ENCODE measurements around the gene ILF3.

Gene ILF3

GRCh38 chr19:10701955-10702525, 47.9 kb downstream of the ILF3 start:
- DNase-seq: no peak

- DNase-seq: peak; percentile 32 to 58
These were observed 52.8 kb downstream of the ILF3 start for GRCh38 chr19:10706990-10707389.

GRCh38 chr19:10707440-10707839, 53.3 kb downstream of the ILF3 start:
- DNase-seq: no peak

GRCh38 chr19:10708291-10708690, 54.1 kb downstream of the ILF3 start:
- no peak for DNase-seq

- DNase-seq: no peak
These were observed 57.9 kb downstream of the ILF3 start for GRCh38 chr19:10712045-10712444.

GRCh38 chr19:10712754-10713153, 58.6 kb downstream of the ILF3 start:
- no peak for DNase-seq

DNA sequence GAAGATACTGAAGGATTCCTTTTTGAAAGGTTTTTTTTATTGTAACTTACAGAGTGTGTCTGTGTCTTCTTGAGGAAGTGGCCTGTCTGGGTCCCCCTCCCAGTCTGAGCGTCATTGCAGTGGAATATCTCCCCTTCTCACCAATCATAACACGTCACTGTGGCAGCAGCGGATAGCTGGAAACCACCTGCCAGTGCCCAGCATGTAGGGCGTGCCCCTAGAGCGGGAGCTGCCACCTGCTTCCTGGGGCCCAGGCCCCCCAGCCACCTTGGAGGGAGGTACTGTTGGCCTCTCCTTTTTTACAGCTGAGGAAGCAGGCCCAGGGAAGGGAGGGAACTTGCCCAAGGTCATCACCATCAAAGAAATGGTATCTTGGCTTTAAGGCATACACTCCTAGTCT, 59.2 kb downstream of the ILF3 start:
- no peak for DNase-seq

DNA sequence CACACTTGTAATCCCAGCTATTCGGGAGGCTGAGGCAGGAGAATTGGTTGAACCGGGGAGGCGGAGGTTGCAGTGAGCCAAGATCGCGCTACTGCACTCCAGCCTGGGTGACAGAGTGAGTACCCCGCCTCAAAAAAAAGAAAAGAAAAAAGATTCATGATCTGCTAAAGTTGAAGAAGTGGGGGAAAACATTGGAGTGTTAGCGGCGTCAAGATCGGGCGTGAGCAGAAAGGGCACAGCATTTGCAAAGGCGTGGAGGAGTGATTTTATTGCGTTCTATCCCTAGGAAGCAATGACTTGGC, 62.9 kb downstream of the ILF3 start:
- no peak for DNase-seq

GRCh38 chr19:10717356-10718204, 63.4 kb downstream of the ILF3 start, which contains the start of gene DNM2:
Gene DNM2 (plus strand): TSS chr19:10718079. CDS start chr19:10718243, 164 bp downstream.
- DNase-seq: peak; percentile 100

- peak in 1 of 2 donors; percentile 41 for DNase-seq
These were observed 64.4 kb downstream of the ILF3 start for GRCh38 chr19:10718205-10719196.

DNA sequence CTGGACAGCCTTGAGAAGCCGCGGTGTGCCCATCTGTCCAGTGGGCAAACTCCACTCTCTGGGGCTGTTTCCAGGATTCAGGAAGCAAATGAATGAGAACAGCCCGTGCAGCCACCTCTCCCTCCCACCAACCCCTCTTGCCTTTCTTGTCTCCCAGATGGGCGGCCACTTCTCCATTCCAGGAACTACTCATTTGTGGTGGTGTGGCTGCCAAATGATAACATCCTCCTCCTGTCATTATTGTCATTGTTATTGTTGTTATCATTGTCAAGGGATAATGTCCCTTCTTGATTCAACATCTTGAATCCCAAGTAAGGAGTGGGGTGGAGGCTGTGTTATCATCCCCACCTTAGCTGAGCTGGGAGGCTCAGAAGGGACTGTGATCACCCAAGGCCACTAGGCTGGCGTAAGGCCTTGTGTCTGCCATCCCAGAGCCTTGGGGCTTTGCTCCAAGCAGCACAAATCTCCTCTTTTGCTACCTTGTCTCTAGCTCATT, 65.4 kb downstream of the ILF3 start:
- DNase-seq: peak; percentile 40 to 50

DNA sequence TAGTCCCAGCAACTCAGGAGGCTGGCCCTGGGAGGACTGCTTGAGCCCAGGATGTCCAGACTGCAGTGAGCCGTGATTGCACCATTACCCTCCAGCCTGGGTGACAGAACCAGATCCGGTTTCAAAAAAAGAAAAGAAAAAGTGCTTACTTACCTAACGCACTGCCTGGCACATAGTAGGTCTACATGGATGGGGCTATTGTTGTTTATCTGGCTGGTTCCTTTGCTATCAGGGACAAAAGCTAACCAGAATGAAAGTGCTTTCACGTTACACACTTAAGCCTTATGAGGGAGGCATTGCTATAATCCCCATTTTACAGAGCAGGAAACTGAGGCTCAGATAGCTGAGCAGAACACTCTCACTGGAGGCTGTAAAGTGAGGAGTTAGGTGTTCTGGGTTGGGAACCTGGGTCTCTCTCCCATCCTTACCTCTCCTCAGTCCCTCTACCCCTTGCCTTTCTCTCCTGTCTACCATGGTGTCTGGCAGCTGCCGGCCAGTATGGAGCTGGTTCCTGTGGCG, 66.5 kb downstream of the ILF3 start:
- DNase-seq: no peak

GRCh38 chr19:10723591-10723990, 69.4 kb downstream of the ILF3 start:
- DNase-seq: no peak

GRCh38 chr19:10724573-10725071, 70.5 kb downstream of the ILF3 start:
- DNase-seq: no peak

DNA sequence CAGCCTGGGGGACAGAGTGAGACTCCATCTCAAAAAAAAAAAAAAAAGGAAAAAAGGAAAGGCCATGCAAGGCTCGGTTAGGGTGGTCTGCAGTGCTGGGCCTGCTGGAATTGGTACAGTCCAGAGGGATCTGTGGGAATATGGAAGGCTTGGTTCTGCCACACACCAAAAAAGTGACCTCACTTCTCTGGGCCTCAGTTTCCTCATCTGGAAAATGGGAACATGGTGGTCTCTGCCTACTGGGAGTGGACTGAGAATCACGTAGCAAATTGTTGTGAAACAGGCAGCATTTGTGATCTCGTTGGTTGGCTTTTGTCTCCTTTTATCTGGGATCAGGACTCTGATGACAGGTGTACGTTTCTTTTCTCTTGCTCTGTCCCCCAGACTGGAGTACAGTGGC, 71.3 kb downstream of the ILF3 start:
- DNase-seq: no peak

DNA sequence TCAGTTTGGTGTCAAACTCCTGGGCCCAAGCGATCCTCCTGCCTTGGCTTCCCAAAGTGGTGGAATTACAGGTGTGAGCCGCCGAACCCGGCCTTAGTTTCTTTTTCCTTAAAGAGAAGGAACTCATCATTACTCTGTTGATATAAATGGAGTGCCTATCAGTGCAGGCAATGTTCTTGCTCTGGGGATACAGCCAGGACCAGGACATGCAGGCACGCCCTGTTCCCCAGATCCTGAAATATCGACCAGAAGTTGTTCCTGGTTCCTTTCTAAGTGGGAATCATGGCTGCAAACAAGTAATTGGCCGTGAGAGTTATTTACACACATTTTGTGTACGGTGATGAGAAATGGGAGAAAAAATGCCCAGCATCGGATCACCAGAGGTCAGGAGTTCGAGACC, 72.1 kb downstream of the ILF3 start:
- no peak for DNase-seq

- no peak for DNase-seq
These were observed 73.6 kb downstream of the ILF3 start for GRCh38 chr19:10727685-10728201.

DNA sequence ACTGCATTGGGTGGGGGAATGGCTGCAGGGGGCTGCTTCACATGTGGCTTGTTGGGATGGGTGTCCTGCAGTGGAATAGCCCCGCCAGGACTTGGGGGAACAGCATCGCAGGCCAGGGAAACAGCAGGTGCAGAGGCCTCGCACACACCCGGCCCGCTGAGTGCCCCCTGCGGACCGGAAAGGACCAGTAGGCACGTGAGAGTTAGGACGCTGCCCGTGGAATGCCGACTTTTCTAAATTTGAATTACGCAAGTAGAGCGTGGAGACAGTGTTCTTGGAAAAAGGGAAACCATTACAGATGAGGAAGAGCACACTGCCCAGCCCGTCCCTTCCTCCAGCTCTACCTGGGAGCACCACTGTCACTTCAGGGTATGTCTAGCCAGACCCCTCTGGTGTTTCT, 75.3 kb downstream of the ILF3 start:
- peak; percentile 51 to 59 for DNase-seq

GRCh38 chr19:10730932-10731331, 76.8 kb downstream of the ILF3 start:
- peak in 1 of 2 donors; percentile 42 for DNase-seq

- no peak for DNase-seq
These were observed 81.6 kb downstream of the ILF3 start for GRCh38 chr19:10735741-10736140.

- peak in 1 of 2 donors; percentile 47 for DNase-seq
These were observed 82.0 kb downstream of the ILF3 start for GRCh38 chr19:10736189-10736588.

DNA sequence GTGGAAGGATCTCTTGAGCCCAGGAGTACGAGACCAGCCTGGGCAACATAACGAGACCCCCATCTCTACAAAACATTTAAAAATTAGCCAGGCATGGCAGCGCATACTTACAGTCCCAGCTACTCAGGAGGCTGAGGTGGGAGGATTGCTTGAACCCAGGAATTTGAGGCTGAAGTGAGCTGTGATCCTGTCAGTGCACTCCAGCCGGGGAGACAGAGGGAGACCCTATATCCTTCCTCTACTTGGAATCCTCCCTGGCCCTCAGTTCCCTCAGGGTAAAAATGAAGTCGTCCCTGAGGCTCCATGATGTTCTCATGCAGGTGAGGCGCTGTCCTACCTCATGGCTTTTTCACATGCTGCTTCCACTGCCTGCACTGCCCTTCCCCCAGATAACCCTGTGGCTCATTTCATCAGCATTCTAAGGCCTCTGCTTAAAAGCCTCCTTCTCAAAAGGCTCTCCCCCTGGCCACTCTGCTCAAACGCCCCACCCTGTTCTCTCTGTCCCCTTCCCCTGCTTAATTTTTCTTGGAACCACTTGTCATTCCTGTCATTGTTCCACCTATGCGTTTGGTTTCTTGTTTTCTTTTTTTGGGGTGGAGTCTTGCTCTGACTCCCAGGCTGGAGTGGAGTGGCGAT, 82.9 kb downstream of the ILF3 start:
- DNase-seq: no peak

All from inflammatory macrophage treated with lipopolysaccharide for 1 hour (primary cell).